WTC11 (cell line): ENCODE data around the gene ZXDC.

ENCODE experiments used
- RORB ChIP-seq: fragments of 250-450 bp; sonication (Bioruptor Pico); IDR thresholded peaks from 2 replicates; pipeline ENCODE4 v1.9.0; 2021; ENCODE audit warnings: mild to moderate bottlenecking
- TCF7 ChIP-seq: sonication (generic); formaldehyde crosslinking; IDR thresholded peaks from 2 replicates; pipeline ENCODE4 v1.8.0; 2022; ENCODE audit warnings: mild to moderate bottlenecking, low read depth, missing genetic modification reagents, moderate library complexity
- TP53 ChIP-seq: sonication (generic); formaldehyde crosslinking; IDR thresholded peaks from 2 replicates; pipeline ENCODE4 v1.8.1; 2023; ENCODE audit warnings: mild to moderate bottlenecking, missing genetic modification reagents
- ZNF232 ChIP-seq: sonication (generic); formaldehyde crosslinking; IDR thresholded peaks from 2 replicates; pipeline ENCODE4 v1.8.0; 2022; ENCODE audit warnings: mild to moderate bottlenecking, missing genetic modification reagents
- ZNF512 ChIP-seq: sonication (generic); formaldehyde crosslinking; IDR thresholded peaks from 2 replicates; pipeline ENCODE4 v1.8.1; 2022; ENCODE audit warnings: missing genetic modification reagents, borderline replicate concordance
- TF ChIP-seq, protein P1 (sequence below): fragments of 200-600 bp; IDR thresholded peaks from 2 replicates; pipeline ENCODE4 v1.8.0; 2022; ENCODE audit warnings: antibody characterized with exemption
- TF ChIP-seq, protein P2 (sequence below): sonication (generic); formaldehyde crosslinking; IDR thresholded peaks from 2 replicates; pipeline ENCODE4 v1.8.1; 2023; ENCODE audit warnings: mild to moderate bottlenecking, missing genetic modification reagents, moderate library complexity
- TF ChIP-seq, protein P3 (sequence below): sonication (generic); formaldehyde crosslinking; IDR thresholded peaks from 2 replicates; pipeline ENCODE4 v1.8.0; 2023; ENCODE audit warnings: missing genetic modification reagents
- TF ChIP-seq, protein P4 (sequence below): sonication (generic); formaldehyde crosslinking; IDR thresholded peaks from 2 replicates; pipeline ENCODE4 v1.8.0; 2022; ENCODE audit warnings: missing genetic modification reagents

GRCh38 chr3:126395846-126396513, 79.7 kb downstream of the ZXDC start:
- TF ChIP-seq ZNF232 (CRISPR knock-in tag), result no peak
- TF ChIP-seq, protein P1, sequence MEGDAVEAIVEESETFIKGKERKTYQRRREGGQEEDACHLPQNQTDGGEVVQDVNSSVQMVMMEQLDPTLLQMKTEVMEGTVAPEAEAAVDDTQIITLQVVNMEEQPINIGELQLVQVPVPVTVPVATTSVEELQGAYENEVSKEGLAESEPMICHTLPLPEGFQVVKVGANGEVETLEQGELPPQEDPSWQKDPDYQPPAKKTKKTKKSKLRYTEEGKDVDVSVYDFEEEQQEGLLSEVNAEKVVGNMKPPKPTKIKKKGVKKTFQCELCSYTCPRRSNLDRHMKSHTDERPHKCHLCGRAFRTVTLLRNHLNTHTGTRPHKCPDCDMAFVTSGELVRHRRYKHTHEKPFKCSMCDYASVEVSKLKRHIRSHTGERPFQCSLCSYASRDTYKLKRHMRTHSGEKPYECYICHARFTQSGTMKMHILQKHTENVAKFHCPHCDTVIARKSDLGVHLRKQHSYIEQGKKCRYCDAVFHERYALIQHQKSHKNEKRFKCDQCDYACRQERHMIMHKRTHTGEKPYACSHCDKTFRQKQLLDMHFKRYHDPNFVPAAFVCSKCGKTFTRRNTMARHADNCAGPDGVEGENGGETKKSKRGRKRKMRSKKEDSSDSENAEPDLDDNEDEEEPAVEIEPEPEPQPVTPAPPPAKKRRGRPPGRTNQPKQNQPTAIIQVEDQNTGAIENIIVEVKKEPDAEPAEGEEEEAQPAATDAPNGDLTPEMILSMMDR, result no peak
- TF ChIP-seq, protein P2, sequence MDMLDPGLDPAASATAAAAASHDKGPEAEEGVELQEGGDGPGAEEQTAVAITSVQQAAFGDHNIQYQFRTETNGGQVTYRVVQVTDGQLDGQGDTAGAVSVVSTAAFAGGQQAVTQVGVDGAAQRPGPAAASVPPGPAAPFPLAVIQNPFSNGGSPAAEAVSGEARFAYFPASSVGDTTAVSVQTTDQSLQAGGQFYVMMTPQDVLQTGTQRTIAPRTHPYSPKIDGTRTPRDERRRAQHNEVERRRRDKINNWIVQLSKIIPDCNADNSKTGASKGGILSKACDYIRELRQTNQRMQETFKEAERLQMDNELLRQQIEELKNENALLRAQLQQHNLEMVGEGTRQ (CRISPR knock-in tag), result no peak
- TF ChIP-seq TCF7 (CRISPR knock-in tag), result no peak
- TF ChIP-seq, protein P3, sequence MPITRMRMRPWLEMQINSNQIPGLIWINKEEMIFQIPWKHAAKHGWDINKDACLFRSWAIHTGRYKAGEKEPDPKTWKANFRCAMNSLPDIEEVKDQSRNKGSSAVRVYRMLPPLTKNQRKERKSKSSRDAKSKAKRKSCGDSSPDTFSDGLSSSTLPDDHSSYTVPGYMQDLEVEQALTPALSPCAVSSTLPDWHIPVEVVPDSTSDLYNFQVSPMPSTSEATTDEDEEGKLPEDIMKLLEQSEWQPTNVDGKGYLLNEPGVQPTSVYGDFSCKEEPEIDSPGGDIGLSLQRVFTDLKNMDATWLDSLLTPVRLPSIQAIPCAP, result no peak
- TF ChIP-seq, protein P4, sequence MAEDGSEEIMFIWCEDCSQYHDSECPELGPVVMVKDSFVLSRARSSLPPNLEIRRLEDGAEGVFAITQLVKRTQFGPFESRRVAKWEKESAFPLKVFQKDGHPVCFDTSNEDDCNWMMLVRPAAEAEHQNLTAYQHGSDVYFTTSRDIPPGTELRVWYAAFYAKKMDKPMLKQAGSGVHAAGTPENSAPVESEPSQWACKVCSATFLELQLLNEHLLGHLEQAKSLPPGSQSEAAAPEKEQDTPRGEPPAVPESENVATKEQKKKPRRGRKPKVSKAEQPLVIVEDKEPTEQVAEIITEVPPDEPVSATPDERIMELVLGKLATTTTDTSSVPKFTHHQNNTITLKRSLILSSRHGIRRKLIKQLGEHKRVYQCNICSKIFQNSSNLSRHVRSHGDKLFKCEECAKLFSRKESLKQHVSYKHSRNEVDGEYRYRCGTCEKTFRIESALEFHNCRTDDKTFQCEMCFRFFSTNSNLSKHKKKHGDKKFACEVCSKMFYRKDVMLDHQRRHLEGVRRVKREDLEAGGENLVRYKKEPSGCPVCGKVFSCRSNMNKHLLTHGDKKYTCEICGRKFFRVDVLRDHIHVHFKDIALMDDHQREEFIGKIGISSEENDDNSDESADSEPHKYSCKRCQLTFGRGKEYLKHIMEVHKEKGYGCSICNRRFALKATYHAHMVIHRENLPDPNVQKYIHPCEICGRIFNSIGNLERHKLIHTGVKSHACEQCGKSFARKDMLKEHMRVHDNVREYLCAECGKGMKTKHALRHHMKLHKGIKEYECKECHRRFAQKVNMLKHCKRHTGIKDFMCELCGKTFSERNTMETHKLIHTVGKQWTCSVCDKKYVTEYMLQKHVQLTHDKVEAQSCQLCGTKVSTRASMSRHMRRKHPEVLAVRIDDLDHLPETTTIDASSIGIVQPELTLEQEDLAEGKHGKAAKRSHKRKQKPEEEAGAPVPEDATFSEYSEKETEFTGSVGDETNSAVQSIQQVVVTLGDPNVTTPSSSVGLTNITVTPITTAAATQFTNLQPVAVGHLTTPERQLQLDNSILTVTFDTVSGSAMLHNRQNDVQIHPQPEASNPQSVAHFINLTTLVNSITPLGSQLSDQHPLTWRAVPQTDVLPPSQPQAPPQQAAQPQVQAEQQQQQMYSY (CRISPR knock-in tag), result no peak
- no peak for TF ChIP-seq RORB
- TF ChIP-seq TP53 (CRISPR knock-in tag), result no peak
- no peak for TF ChIP-seq ZNF512
